Measurements from ENCODE around the gene ZNF587.

ZNF587 gene

GRCh38 chr19:57819475-57820148 is 30.0 kb upstream of the ZNF587 start:
- TF ChIP-seq GATA2 (IDR thresholded peaks at IDR 0.05; ENCODE audit: low read depth, low read length) = no peak
- no peak for TF ChIP-seq GATA3 (IDR thresholded peaks at IDR 0.05; ENCODE audit: low read depth, low read length)

- TF ChIP-seq GATA2 (IDR thresholded peaks at IDR 0.05; ENCODE audit: low read depth, low read length) (no peak), GATA3 (IDR thresholded peaks at IDR 0.05; ENCODE audit: low read depth, low read length) (no peak)
Measured at GRCh38 chr19:57820599-57820998, 29.1 kb upstream of the ZNF587 start.

- TF ChIP-seq GATA3 (IDR thresholded peaks at IDR 0.05; ENCODE audit: low read depth, low read length) (no peak), GATA2 (IDR thresholded peaks at IDR 0.05; ENCODE audit: low read depth, low read length) (no peak)
Measured at GRCh38 chr19:57825511-57825910, 24.1 kb upstream of the ZNF587 start.

- TF ChIP-seq GATA2 (IDR thresholded peaks at IDR 0.05; ENCODE audit: low read depth, low read length) = no peak
- no peak for TF ChIP-seq GATA3 (IDR thresholded peaks at IDR 0.05; ENCODE audit: low read depth, low read length)
Measured at GRCh38 chr19:57829316-57829715, 20.3 kb upstream of the ZNF587 start.

GRCh38 chr19:57830071-57830602 is 19.5 kb upstream of the ZNF587 start, which contains the start of gene ZNF587B:
Gene ZNF587B, plus strand, starts transcription at chr19:57830299. Its CDS starts 230 bp downstream, at chr19:57830529.
- TF ChIP-seq GATA2 (IDR thresholded peaks at IDR 0.05; ENCODE audit: low read depth, low read length) (no peak), GATA3 (IDR thresholded peaks at IDR 0.05; ENCODE audit: low read depth, low read length) (no peak)

GRCh38 chr19:57841122-57841763 is 8.4 kb upstream of the ZNF587 start:
- no peak for TF ChIP-seq GATA3 (IDR thresholded peaks at IDR 0.05; ENCODE audit: low read depth, low read length)
- TF ChIP-seq GATA2 (IDR thresholded peaks at IDR 0.05; ENCODE audit: low read depth, low read length) = no peak

- TF ChIP-seq GATA2 (IDR thresholded peaks at IDR 0.05; ENCODE audit: low read depth, low read length) (0 out of 2 replicates have a peak, but pooled peaks have one; percentile 39), GATA3 (IDR thresholded peaks at IDR 0.05; ENCODE audit: low read depth, low read length) (no peak)
Measured at GRCh38 chr19:57850553-57851017, 926 bp downstream of the ZNF587 start.

GRCh38 chr19:57867868-57868492 is 18.3 kb downstream of the ZNF587 start:
- TF ChIP-seq GATA2 (IDR thresholded peaks at IDR 0.05; ENCODE audit: low read depth, low read length) = no peak
- no peak for TF ChIP-seq GATA3 (IDR thresholded peaks at IDR 0.05; ENCODE audit: low read depth, low read length)

GRCh38 chr19:57870225-57870624 is 20.6 kb downstream of the ZNF587 start:
- no peak for TF ChIP-seq GATA3 (IDR thresholded peaks at IDR 0.05; ENCODE audit: low read depth, low read length)
- TF ChIP-seq GATA2 (IDR thresholded peaks at IDR 0.05; ENCODE audit: low read depth, low read length) = no peak

GRCh38 chr19:57872450-57872849 is 22.8 kb downstream of the ZNF587 start:
- TF ChIP-seq GATA3 (IDR thresholded peaks at IDR 0.05; ENCODE audit: low read depth, low read length) (no peak), GATA2 (IDR thresholded peaks at IDR 0.05; ENCODE audit: low read depth, low read length) (no peak)

GRCh38 chr19:57886046-57886445 is 36.4 kb downstream of the ZNF587 start:
- no peak for TF ChIP-seq GATA3 (IDR thresholded peaks at IDR 0.05; ENCODE audit: low read depth, low read length)
- TF ChIP-seq GATA2 (IDR thresholded peaks at IDR 0.05; ENCODE audit: low read depth, low read length) = no peak

- TF ChIP-seq GATA3 (IDR thresholded peaks at IDR 0.05; ENCODE audit: low read depth, low read length) (no peak), GATA2 (IDR thresholded peaks at IDR 0.05; ENCODE audit: low read depth, low read length) (no peak)
Measured at GRCh38 chr19:57887195-57887941, 37.7 kb downstream of the ZNF587 start.

- no peak for TF ChIP-seq GATA3 (IDR thresholded peaks at IDR 0.05; ENCODE audit: low read depth, low read length)
- no peak for TF ChIP-seq GATA2 (IDR thresholded peaks at IDR 0.05; ENCODE audit: low read depth, low read length)
Measured at GRCh38 chr19:57888107-57888559, 38.5 kb downstream of the ZNF587 start.
